ENCODE measurements around the gene HCAR3.
"Not testable (repeated sequence)": the region's sequence is repeated elsewhere in the genome, so short reads cannot be mapped to it uniquely, and the experiment has no call there.

DNA sequence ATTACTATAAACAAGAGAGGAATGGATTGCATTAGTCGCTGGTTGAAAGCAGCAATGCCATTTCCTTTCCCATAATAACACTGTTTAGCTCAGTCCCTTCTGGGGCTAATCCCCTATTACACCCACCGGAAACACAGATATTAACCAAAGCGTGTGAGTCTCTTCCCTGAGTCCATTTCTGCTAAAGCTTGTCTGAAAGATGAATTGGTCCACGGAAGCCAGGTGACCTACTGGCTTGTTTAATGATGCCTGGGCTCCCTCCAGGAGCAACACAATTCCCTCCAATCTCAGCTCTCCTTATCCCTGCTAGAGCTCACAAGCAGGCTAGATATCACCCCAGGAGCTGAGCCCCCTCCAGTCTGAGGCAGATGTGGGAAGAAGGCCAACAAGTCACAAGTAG is 15.1 kb downstream of the HCAR3 start:
- TF ChIP-seq POLR2A (IDR thresholded peaks at IDR 0.05; ENCODE audit: low read length); GATA1 (IDR thresholded peaks at IDR 0.05; ENCODE audit: low read depth, low read length): not testable (repeated sequence)

Data from erythroblast (primary cell).